HepG2 (cell line): ENCODE data around the gene YPEL3. TPM values are rescaled to one million over a fixed set of nuclear protein-coding genes. Genes with fewer than 3 reads are reported as not detected.

Experiments
- ATAC-seq: fragments of 200-7000 bp; cut with Tn5 transposase; 3 replicates; pipeline ENCODE4 v1.9.1; 2020; ENCODE audit warnings: mild to moderate bottlenecking, moderate library complexity
- BruUV-seq: library from RNA; stranded (reverse); fragments of 400-500 nt; replicated peaks from 2 replicates; lab custom pipeline; 2021; lab: Mats Ljungman, UMichigan
- CTCF ChIA-PET: fragments of 300-600 bp; formaldehyde crosslinking; extraction: SDS; loops from one replicate; lab custom pipeline; 2021; ENCODE audit warnings: low total read pairs, inconsistent platforms, low intra/inter-chr PET ratio; lab: Yijun Ruan, JAX
- POLR2A ChIA-PET: fragments of 350-600 bp; sonication (Branson Sonifier 250); formaldehyde crosslinking; loops from one replicate; lab custom pipeline; 2020; ENCODE audit warnings: antibody characterized with exemption, inconsistent platforms; lab: Yijun Ruan, JAX
- DNase-seq: peaks from one replicate; pipeline ENCODE4 v3.0.0-alpha.2; 2015; ENCODE audit warnings: low spot score
- FAIRE-seq: peaks from 3 replicates; lab custom pipeline; 2011; peaks lifted over from hg19 to GRCh38; lab: Jason Lieb, UNC
- H2AFZ ChIP-seq: one replicate; pipeline ENCODE4 v1.6.1; 2011; ENCODE audit warnings: low read length, inconsistent platforms
- H3K27ac ChIP-seq: fragments of 300-600 bp; 3 replicates; pipeline ENCODE4 v1.8.0; 2011; ENCODE audit warnings: mixed run types, mild to moderate bottlenecking, mixed read lengths, low read length, inconsistent platforms; ENCODE audit not compliant: insufficient read depth; ENCODE audit errors: extremely low read length
- H3K27me3 ChIP-seq, 2 experiments: fragments of 200-600 bp in 1 of 2; 2 replicates in 1 of 2; 3 replicates in 1 of 2; pipeline versions ENCODE4 v1.6.0 to v1.8.0; 2011; ENCODE audit warnings: low read length in 2 of 2, mild to moderate bottlenecking in 2 of 2, moderate library complexity in 2 of 2, inconsistent platforms in 1 of 2; ENCODE audit not compliant: insufficient read depth in 2 of 2, control insufficient read depth in 1 of 2
- H3K36me3 ChIP-seq, 2 experiments: fragments of 200-600 bp in 1 of 2; replicated peaks in 1 of 2; 2 replicates in 1 of 2; 3 replicates in 1 of 2; pipeline versions ENCODE4 v1.5.1 to v1.8.0; 2011; ENCODE audit warnings: low read length in 2 of 2, inconsistent platforms in 1 of 2; ENCODE audit not compliant: insufficient read depth in 2 of 2, control insufficient read depth in 1 of 2
- H3K4me1 ChIP-seq: 2 replicates; pipeline ENCODE4 v1.5.1; 2012; ENCODE audit warnings: low read length, inconsistent platforms; ENCODE audit not compliant: insufficient read depth
- H3K4me2 ChIP-seq: 2 replicates; pipeline ENCODE4 v1.6.0; 2011; ENCODE audit warnings: low read depth, low read length, inconsistent platforms
- H3K4me3 ChIP-seq, 3 experiments: fragments of 200-600 bp in 1 of 3; sonication (generic), shearing (Covaris generic) in 1 of 3; replicated peaks in 1 of 3; 2 replicates each; pipeline ENCODE4 v1.5.1; 2011 to 2016; ENCODE audit warnings: low read length in 3 of 3, inconsistent platforms in 2 of 3, low read depth in 2 of 3, mild to moderate bottlenecking in 2 of 3, control low read depth in 1 of 3, mixed read lengths in 1 of 3; ENCODE audit not compliant: insufficient read depth in 1 of 3
- H3K79me2 ChIP-seq: one replicate; pipeline ENCODE4 v1.6.1; 2011; ENCODE audit warnings: low read length, inconsistent platforms; ENCODE audit not compliant: insufficient read depth
- H3K9ac ChIP-seq: 2 replicates; pipeline ENCODE4 v1.6.0; 2011; ENCODE audit warnings: mild to moderate bottlenecking, low read depth, low read length, inconsistent platforms; ENCODE audit not compliant: insufficient read depth
- H3K9me3 ChIP-seq: 2 replicates; pipeline ENCODE4 v1.5.1; 2012; ENCODE audit warnings: mild to moderate bottlenecking, low read length
- H4K20me1 ChIP-seq: 2 replicates; pipeline ENCODE4 v1.6.0; 2011; ENCODE audit warnings: inconsistent platforms, mild to moderate bottlenecking, low read length, moderate library complexity; ENCODE audit not compliant: insufficient read depth
- PRMT3 ChIP-seq: sonication (generic); formaldehyde crosslinking; IDR thresholded peaks from 2 replicates; pipeline ENCODE4 v1.8.1; 2022; ENCODE audit warnings: low read depth, mild to moderate bottlenecking, moderate library complexity, missing genetic modification reagents, borderline replicate concordance
- RFX3 ChIP-seq: IDR thresholded peaks from 2 replicates; pipeline ENCODE4 v1.6.1; 2016; ENCODE audit warnings: missing biosample characterization, missing genetic modification reagents
- SAP130 ChIP-seq: IDR thresholded peaks from 2 replicates; pipeline ENCODE4 v1.6.1; 2016; ENCODE audit warnings: low read depth
- SOX6 ChIP-seq, 2 experiments: fragments of 450-650 bp in 1 of 2; sonication (generic) in 1 of 2; formaldehyde crosslinking in 1 of 2; IDR thresholded peaks; 2 replicates each; pipeline versions ENCODE4 v1.4.0 to v1.6.1; 2017 to 2020; ENCODE audit warnings: antibody characterized with exemption in 1 of 2, mild to moderate bottlenecking in 1 of 2, missing genetic modification reagents in 1 of 2
- TEAD3 ChIP-seq: optimal IDR thresholded peaks from 2 replicates; pipeline ENCODE3; 2016; ENCODE audit warnings: borderline replicate concordance
- TRIM24 ChIP-seq: sonication (generic); formaldehyde crosslinking; IDR thresholded peaks from 2 replicates; pipeline ENCODE4 v1.8.0; 2022; ENCODE audit warnings: mild to moderate bottlenecking, missing genetic modification reagents
- YY1 ChIP-seq: IDR thresholded peaks from 2 replicates; pipeline ENCODE4 v1.6.1; 2011; ENCODE audit warnings: low read length, low read depth, moderate library complexity, mild to moderate bottlenecking; ENCODE audit not compliant: insufficient read depth, insufficient replicate concordance
- ZBTB3 ChIP-seq: sonication (generic); formaldehyde crosslinking; IDR thresholded peaks from 2 replicates; pipeline ENCODE4 v1.4.0; 2020; ENCODE audit warnings: low read depth, mild to moderate bottlenecking, moderate library complexity, missing genetic modification reagents, borderline replicate concordance
- ZNF430 ChIP-seq: sonication (generic); formaldehyde crosslinking; IDR thresholded peaks from 2 replicates; pipeline ENCODE4 v1.9.0; 2021; ENCODE audit warnings: mild to moderate bottlenecking, missing genetic modification reagents
- ZNF567 ChIP-seq: sonication (generic); formaldehyde crosslinking; IDR thresholded peaks from 2 replicates; pipeline ENCODE4 v1.8.1; 2023; ENCODE audit warnings: mild to moderate bottlenecking, missing genetic modification reagents, borderline replicate concordance
- ZNF7 ChIP-seq: IDR thresholded peaks from 2 replicates; pipeline ENCODE4 v1.6.1; 2016; ENCODE audit warnings: missing biosample characterization, missing genetic modification reagents
- ZNF713 ChIP-seq: sonication (generic); formaldehyde crosslinking; IDR thresholded peaks from 2 replicates; pipeline ENCODE4 v1.4.0; 2020; ENCODE audit warnings: mild to moderate bottlenecking, missing genetic modification reagents
- ZNF776 ChIP-seq: sonication (generic); formaldehyde crosslinking; IDR thresholded peaks from 2 replicates; pipeline ENCODE4 v1.4.0; 2020; ENCODE audit warnings: mild to moderate bottlenecking, missing genetic modification reagents
- WGBS: methylation state at CpG from one replicate; pipeline ENCODE4 v1.1.6; 2017; ENCODE audit warnings: low lambda C conversion rate; 5-methylcytosine and 5-hydroxymethylcytosine counted together
- in situ Hi-C: cut with HindIII; loops from 2 replicates; pipeline ENCODE4 v1.10.0; 2017; ENCODE audit warnings: low pct_unique_long_range_greater_than_20kb; ENCODE audit not compliant: extremely low pct_ligation_motif_present
- intact Hi-C: fragments of 100-400 bp; cut with micrococcal nuclease; formaldehyde crosslinking; loops from one replicate; pipeline ENCODE4 v1.10.0; 2022; ENCODE audit not compliant: unreplicated experiment
- polyA plus RNA-seq, 8 experiments: library from polyadenylated mRNA; depleted of rRNA in 3 of 8; stranded (reverse) in 7 of 8; unstranded in 1 of 8; fragments of >200 nt; fragmentation: Illumina TruSeq in 4 of 8; extraction: Trizol in 4 of 8; gene quantifications; 2 replicates each; pipeline versions ENCODE4 v1.2.1 to v1.2.3, GENCODE V29; 2011 to 2016; ENCODE audit warnings: low read depth in 4 of 8, missing spikeins in 1 of 8, mixed read lengths in 1 of 8; ENCODE audit not compliant: insufficient read depth in 1 of 8
- total RNA-seq, 5 experiments: library from RNA; depleted of rRNA; stranded (reverse); fragments of >200 nt; fragmentation: Illumina TruSeq; extraction: Trizol; gene quantifications; 2 replicates each; pipeline ENCODE4 v1.2.3, GENCODE V29; 2016; ENCODE audit warnings: low read depth in 1 of 5
- TF ChIP-seq, protein P1 (sequence below): sonication (generic); formaldehyde crosslinking; IDR thresholded peaks from 2 replicates; pipeline ENCODE4 v1.5.0; 2020; ENCODE audit warnings: mild to moderate bottlenecking, missing genetic modification reagents
- TF ChIP-seq, protein P2 (sequence below): sonication (generic); formaldehyde crosslinking; IDR thresholded peaks from 2 replicates; pipeline ENCODE4 v1.9.0; 2021; ENCODE audit warnings: missing genetic modification reagents, borderline replicate concordance

YPEL3 gene
- total and polyA plus RNA-seq, 2 of the 13 experiments (the other 11 are each of a cell fraction or from before 2014, with no cell fraction given): 5.4 to 47.0 TPM

DNA sequence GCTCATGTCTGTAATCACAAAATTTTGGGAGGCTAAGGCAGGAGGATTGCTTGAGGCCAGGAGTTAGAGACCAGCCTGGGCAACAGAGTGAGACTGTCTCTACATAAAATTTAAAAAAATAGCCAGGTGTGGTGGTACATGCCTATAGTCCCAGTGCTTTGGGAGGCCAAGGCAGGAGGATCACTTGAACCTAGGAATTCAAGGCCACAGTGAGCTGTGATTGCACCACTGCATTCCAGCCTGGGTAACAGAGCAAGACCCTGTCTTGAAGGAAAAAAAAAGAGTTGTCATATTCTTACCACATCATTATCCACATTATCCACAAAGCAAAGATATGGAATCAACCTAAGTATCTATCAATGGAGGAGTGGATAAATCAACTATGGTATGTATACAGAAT lies 48.0 kb upstream of the YPEL3 start:
- H3K9ac ChIP-seq: no peak overlapping the region
- peaks cover 54% of the 10 kb centered on the region for H3K4me1 ChIP-seq
- intact Hi-C loops: no loop called here
- DNase-seq (no peak), FAIRE-seq (no peak), ATAC-seq (no peak)
- H4K20me1 ChIP-seq: no peaks in the 10 kb centered on the region
- H3K4me3 ChIP-seq: no peak overlapping the region
- in situ Hi-C loops: no loop called here
- H3K79me2 ChIP-seq: no peaks in the 10 kb centered on the region
- ChIA-PET CTCF (no interaction called here), POLR2A (no interaction called here)
- peaks cover 4% of the 10 kb centered on the region for H3K9me3 ChIP-seq
- H3K27me3 ChIP-seq: no peaks in the 10 kb centered on the region
- no peak overlapping the region for H3K4me2 ChIP-seq
- H2AFZ ChIP-seq: no peak overlapping the region
- TF ChIP-seq PRMT3 (no peak), RFX3 (CRISPR knock-in tag) (no peak), TEAD3 (peak; percentile 73)
- TF ChIP-seq, protein P1, sequence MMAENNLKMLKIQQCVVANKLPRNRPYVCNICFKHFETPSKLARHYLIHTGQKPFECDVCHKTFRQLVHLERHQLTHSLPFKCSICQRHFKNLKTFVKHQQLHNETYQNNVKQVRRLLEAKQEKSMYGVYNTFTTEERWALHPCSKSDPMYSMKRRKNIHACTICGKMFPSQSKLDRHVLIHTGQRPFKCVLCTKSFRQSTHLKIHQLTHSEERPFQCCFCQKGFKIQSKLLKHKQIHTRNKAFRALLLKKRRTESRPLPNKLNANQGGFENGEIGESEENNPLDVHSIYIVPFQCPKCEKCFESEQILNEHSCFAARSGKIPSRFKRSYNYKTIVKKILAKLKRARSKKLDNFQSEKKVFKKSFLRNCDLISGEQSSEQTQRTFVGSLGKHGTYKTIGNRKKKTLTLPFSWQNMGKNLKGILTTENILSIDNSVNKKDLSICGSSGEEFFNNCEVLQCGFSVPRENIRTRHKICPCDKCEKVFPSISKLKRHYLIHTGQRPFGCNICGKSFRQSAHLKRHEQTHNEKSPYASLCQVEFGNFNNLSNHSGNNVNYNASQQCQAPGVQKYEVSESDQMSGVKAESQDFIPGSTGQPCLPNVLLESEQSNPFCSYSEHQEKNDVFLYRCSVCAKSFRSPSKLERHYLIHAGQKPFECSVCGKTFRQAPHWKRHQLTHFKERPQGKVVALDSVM (CRISPR knock-in tag): peak; percentile 95
- no TSS peak for BruUV-seq
- H3K27ac ChIP-seq: no peak overlapping the region
- no peaks in the 10 kb centered on the region for H3K36me3 ChIP-seq

DNA sequence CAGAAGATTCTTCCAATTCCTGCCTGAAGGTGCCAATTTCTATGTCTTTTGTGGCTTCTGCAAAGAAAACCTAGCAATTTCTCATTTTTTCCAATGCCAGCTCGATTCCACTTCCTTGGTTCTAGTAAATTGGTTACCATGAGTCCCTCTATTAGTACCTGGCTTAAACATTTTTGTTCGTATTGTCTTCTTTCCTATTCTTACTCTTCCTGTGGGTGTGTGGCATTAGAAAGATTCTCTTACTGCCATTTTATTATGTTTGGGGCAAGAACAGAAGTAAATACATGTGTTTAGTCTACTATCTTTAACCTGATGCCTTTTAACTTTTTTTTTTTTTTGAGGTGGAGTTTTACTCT lies 47.3 kb upstream of the YPEL3 start:
- Histone ChIP-seq H3K4me3 (no peak overlapping the region; a peak in 1 of 6 replicates), H3K4me2 (peak overlapping the region; percentile 51), H3K4me1 (peaks cover 61% of the 10 kb centered on the region), H3K27ac (no peak overlapping the region), H3K9me3 (no peaks in the 10 kb centered on the region), H4K20me1 (no peaks in the 10 kb centered on the region), H3K79me2 (no peaks in the 10 kb centered on the region), H2AFZ (peak overlapping the region; percentile 75), H3K9ac (no peak overlapping the region), H3K27me3 (no peaks in the 10 kb centered on the region), H3K36me3 (no peaks in the 10 kb centered on the region)
- WGBS: 32% methylated on average over 2 of the region's 2 CpGs
- ChIA-PET CTCF (no interaction called here), POLR2A (interaction anchor here (0.6 to 1.1 kb wide), 4 partner anchors 13 to 77 kb away, joined by 3 to 4 read pairs (median 3); partner anchors contain the start of gene CORO1A)
- ATAC-seq: no peak
- intact Hi-C loops (no loop called here), in situ Hi-C loops (no loop called here)
- DNase-seq: no peak
- no TSS peak for BruUV-seq
- FAIRE-seq: no peak
- TF ChIP-seq ZNF567 (CRISPR knock-in tag) (0 out of 2 replicates have a peak, but pooled peaks have one; percentile 11), ZNF776 (CRISPR knock-in tag) (no peak), TRIM24 (CRISPR knock-in tag) (no peak), ZNF7 (no peak), ZNF430 (CRISPR knock-in tag) (0 out of 2 replicates have a peak, but pooled peaks have one; percentile 38), SOX6 (IDR thresholded peaks at IDR 0.05) (no peak), SOX6 (CRISPR knock-in tag; IDR thresholded peaks at IDR 0.05) (peak; percentile 23; the same call in 1 of the 2 replicates), YY1 (no peak), ZBTB3 (CRISPR knock-in tag) (0 out of 2 replicates have a peak, but pooled peaks have one; percentile 4), ZNF713 (CRISPR knock-in tag) (no peak), SAP130 (peak; percentile 4; the same call in 1 of the 2 replicates)
- TF ChIP-seq, protein P2, sequence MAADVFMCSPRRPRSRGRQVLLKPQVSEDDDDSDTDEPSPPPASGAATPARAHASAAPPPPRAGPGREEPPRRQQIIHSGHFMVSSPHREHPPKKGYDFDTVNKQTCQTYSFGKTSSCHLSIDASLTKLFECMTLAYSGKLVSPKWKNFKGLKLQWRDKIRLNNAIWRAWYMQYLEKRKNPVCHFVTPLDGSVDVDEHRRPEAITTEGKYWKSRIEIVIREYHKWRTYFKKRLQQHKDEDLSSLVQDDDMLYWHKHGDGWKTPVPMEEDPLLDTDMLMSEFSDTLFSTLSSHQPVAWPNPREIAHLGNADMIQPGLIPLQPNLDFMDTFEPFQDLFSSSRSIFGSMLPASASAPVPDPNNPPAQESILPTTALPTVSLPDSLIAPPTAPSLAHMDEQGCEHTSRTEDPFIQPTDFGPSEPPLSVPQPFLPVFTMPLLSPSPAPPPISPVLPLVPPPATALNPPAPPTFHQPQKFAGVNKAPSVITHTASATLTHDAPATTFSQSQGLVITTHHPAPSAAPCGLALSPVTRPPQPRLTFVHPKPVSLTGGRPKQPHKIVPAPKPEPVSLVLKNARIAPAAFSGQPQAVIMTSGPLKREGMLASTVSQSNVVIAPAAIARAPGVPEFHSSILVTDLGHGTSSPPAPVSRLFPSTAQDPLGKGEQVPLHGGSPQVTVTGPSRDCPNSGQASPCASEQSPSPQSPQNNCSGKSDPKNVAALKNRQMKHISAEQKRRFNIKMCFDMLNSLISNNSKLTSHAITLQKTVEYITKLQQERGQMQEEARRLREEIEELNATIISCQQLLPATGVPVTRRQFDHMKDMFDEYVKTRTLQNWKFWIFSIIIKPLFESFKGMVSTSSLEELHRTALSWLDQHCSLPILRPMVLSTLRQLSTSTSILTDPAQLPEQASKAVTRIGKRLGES: no peak
